H9 (cell line): ENCODE results near the gene BTBD3. TPM values are rescaled to one million over a fixed set of nuclear protein-coding genes. Genes with fewer than 3 reads are reported as not detected.

Source experiments
- DNase-seq: peaks from one replicate; pipeline ENCODE4 v3.0.0-alpha.2; 2017
- H2AFZ ChIP-seq: one replicate; pipeline ENCODE4 v1.6.1; 2013; ENCODE audit warnings: mild to moderate bottlenecking, low read length, control low read depth, moderate library complexity
- H2AK5ac ChIP-seq: 2 replicates; pipeline ENCODE4 v1.6.1; 2013; ENCODE audit warnings: low read length, control low read depth, mixed read lengths; ENCODE audit not compliant: insufficient read length
- H2BK120ac ChIP-seq: one replicate; pipeline ENCODE4 v1.6.1; 2013; ENCODE audit warnings: low read depth, mild to moderate bottlenecking, low read length, control low read depth, inconsistent platforms; ENCODE audit not compliant: poor library complexity, severe bottlenecking
- H2BK12ac ChIP-seq: 2 replicates; pipeline ENCODE4 v1.6.1; 2013; ENCODE audit warnings: low read length, control low read depth, mixed read lengths, low read depth; ENCODE audit not compliant: insufficient read length
- H2BK15ac ChIP-seq: 2 replicates; pipeline ENCODE4 v1.6.1; 2013; ENCODE audit warnings: low read depth, low read length, control low read depth
- H2BK20ac ChIP-seq: one replicate; pipeline ENCODE4 v1.6.1; 2013; ENCODE audit warnings: low read depth, mild to moderate bottlenecking, low read length, control low read depth, inconsistent platforms; ENCODE audit not compliant: poor library complexity, severe bottlenecking
- H2BK5ac ChIP-seq: 2 replicates; pipeline ENCODE4 v1.6.1; 2013; ENCODE audit warnings: low read length, control low read depth, mixed read lengths; ENCODE audit not compliant: insufficient read length
- H3K14ac ChIP-seq: 2 replicates; pipeline ENCODE4 v1.6.1; 2013; ENCODE audit warnings: low read length, control low read depth; ENCODE audit not compliant: insufficient read depth
- H3K18ac ChIP-seq: 2 replicates; pipeline ENCODE4 v1.6.1; 2013; ENCODE audit warnings: low read depth, mild to moderate bottlenecking, mixed read lengths, low read length, control low read depth; ENCODE audit not compliant: insufficient read length
- H3K23ac ChIP-seq: 2 replicates; pipeline ENCODE4 v1.6.1; 2013; ENCODE audit warnings: low read length, control low read depth, mixed read lengths, low read depth; ENCODE audit not compliant: insufficient read length
- H3K23me2 ChIP-seq: 2 replicates; pipeline ENCODE4 v1.6.1; 2013; ENCODE audit warnings: low read depth, mild to moderate bottlenecking, mixed read lengths, low read length, control low read depth; ENCODE audit not compliant: insufficient read length, poor library complexity, severe bottlenecking
- H3K27ac ChIP-seq: 2 replicates; pipeline ENCODE4 v1.5.1; 2013; ENCODE audit warnings: low read length, control low read depth, mixed read lengths, low read depth; ENCODE audit not compliant: insufficient read length
- H3K27me3 ChIP-seq: 2 replicates; pipeline ENCODE4 v1.6.1; 2013; ENCODE audit warnings: low read length, control low read depth, inconsistent platforms; ENCODE audit not compliant: insufficient read depth
- H3K4ac ChIP-seq: 2 replicates; pipeline ENCODE4 v1.6.1; 2013; ENCODE audit warnings: low read depth, mild to moderate bottlenecking, control low read depth, inconsistent platforms, low read length, moderate library complexity
- H3K4me1 ChIP-seq: 2 replicates; pipeline ENCODE4 v1.6.1; 2013; ENCODE audit warnings: low read length, control low read depth, inconsistent platforms; ENCODE audit not compliant: insufficient read depth
- H3K4me2 ChIP-seq: 2 replicates; pipeline ENCODE4 v1.6.1; 2013; ENCODE audit warnings: low read length, control low read depth, mixed read lengths; ENCODE audit not compliant: insufficient read length, insufficient read depth
- H3K56ac ChIP-seq: 2 replicates; pipeline ENCODE4 v1.6.1; 2013; ENCODE audit warnings: low read depth, mild to moderate bottlenecking, mixed read lengths, low read length, control low read depth; ENCODE audit not compliant: insufficient read length
- H3K79me1 ChIP-seq: 2 replicates; pipeline ENCODE4 v1.6.1; 2013; ENCODE audit warnings: low read depth, mild to moderate bottlenecking, moderate library complexity, low read length, control low read depth, inconsistent platforms; ENCODE audit not compliant: insufficient read depth, poor library complexity, severe bottlenecking
- H3K79me2 ChIP-seq: 2 replicates; pipeline ENCODE4 v1.6.1; 2013; ENCODE audit warnings: low read length, control low read depth, inconsistent platforms; ENCODE audit not compliant: insufficient read depth
- H3K9ac ChIP-seq: 2 replicates; pipeline ENCODE4 v1.6.1; 2013; ENCODE audit warnings: low read length, control low read depth, mixed read lengths; ENCODE audit not compliant: insufficient read length; ENCODE audit errors: extremely low read depth
- H3K9me3 ChIP-seq: one replicate; pipeline ENCODE4 v1.6.1; 2013; ENCODE audit warnings: low read depth, low read length, inconsistent platforms; ENCODE audit not compliant: control insufficient read depth
- H3T11ph ChIP-seq: one replicate; pipeline ENCODE4 v1.6.1; 2013; ENCODE audit warnings: mild to moderate bottlenecking, low read length, control low read depth, inconsistent platforms
- H4K20me1 ChIP-seq: one replicate; pipeline ENCODE4 v1.6.1; 2013; ENCODE audit not compliant: control insufficient read depth, insufficient read length, insufficient read depth
- H4K5ac ChIP-seq: 2 replicates; pipeline ENCODE4 v1.6.1; 2013; ENCODE audit warnings: low read depth, mild to moderate bottlenecking, mixed read lengths, low read length, control low read depth; ENCODE audit not compliant: insufficient read length
- H4K8ac ChIP-seq: replicated peaks from 2 replicates; pipeline ENCODE4 v1.6.1; 2013; ENCODE audit warnings: low read length, control low read depth, mixed read lengths, low read depth; ENCODE audit not compliant: insufficient read length
- H4K91ac ChIP-seq: 2 replicates; pipeline ENCODE4 v1.6.1; 2013; ENCODE audit warnings: low read depth, mild to moderate bottlenecking, moderate library complexity, mixed read lengths, low read length, control low read depth; ENCODE audit not compliant: insufficient read length
- H3K27ac Mint-ChIP-seq, 3 experiments: 2 replicates in 2 of 3; 3 replicates in 1 of 3; pipeline ENCODE4 v1.8.0; 2020 to 2021; ENCODE audit warnings: mixed read lengths in 3 of 3, mild to moderate bottlenecking in 1 of 3, moderate library complexity in 1 of 3
- H3K27me3 Mint-ChIP-seq: 2 replicates; pipeline ENCODE4 v1.8.0; 2021; ENCODE audit warnings: low read depth, mild to moderate bottlenecking, moderate library complexity, mixed read lengths
- H3K36me3 Mint-ChIP-seq, 3 experiments: 2 replicates in 2 of 3; 3 replicates in 1 of 3; pipeline ENCODE4 v1.8.0; 2020 to 2021; ENCODE audit warnings: low read depth in 3 of 3, mixed read lengths in 3 of 3; ENCODE audit not compliant: insufficient read depth in 1 of 3
- H3K4me1 Mint-ChIP-seq, 2 experiments: 2 replicates each; pipeline ENCODE4 v1.8.0; 2020; ENCODE audit warnings: mixed read lengths in 2 of 2
- H3K4me3 Mint-ChIP-seq, 2 experiments: 2 replicates in 1 of 2; 3 replicates in 1 of 2; pipeline ENCODE4 v1.8.0; 2020 to 2021; ENCODE audit warnings: mild to moderate bottlenecking in 2 of 2, mixed read lengths in 2 of 2, moderate library complexity in 1 of 2
- H3K9me3 Mint-ChIP-seq, 2 experiments: 2 replicates in 1 of 2; 3 replicates in 1 of 2; pipeline ENCODE4 v1.8.0; 2020; ENCODE audit warnings: mild to moderate bottlenecking in 2 of 2, mixed read lengths in 2 of 2, moderate library complexity in 1 of 2
- CTCF ChIP-seq: fragments of 200-600 bp; sonication (generic); conservative IDR thresholded peaks from 3 replicates; pipeline ENCODE4 v1.8.0; 2021; ENCODE audit warnings: antibody characterized with exemption, mild to moderate bottlenecking
- WGBS: extraction: QIAGEN DNeasy Blood & Tissue Kit; methylation state at CpG from one replicate; pipeline ENCODE4 v1.1.7; 2013; ENCODE audit warnings: missing lambda C conversion rate, low lambda C conversion rate, mixed read lengths; ENCODE audit not compliant: insufficient read length; ENCODE audit errors: extremely low coverage; 5-methylcytosine and 5-hydroxymethylcytosine counted together
- total RNA-seq: library from RNA; stranded (reverse); gene quantifications from 2 replicates; pipeline ENCODE4 v1.2.1, GENCODE V29; 2021

Gene BTBD3
- total RNA-seq, 1 experiment from 2014 or later = 62.1 TPM

DNA sequence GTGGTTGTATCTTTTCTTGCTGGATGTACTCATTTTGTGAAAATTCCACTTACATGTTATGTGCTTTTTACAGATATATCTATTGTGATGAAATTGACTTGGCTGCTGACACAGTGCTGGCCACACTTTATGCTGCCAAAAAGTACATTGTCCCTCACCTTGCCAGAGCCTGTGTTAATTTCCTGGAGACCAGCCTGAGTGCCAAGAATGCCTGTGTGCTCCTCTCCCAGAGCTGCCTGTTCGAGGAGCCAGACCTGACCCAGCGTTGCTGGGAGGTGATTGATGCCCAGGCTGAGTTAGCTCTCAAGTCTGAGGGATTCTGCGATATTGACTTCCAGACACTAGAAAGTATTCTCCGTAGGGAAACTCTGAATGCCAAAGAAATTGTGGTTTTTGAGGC is 4.9 kb downstream of the BTBD3 start:
- no peak overlapping the region for H2BK12ac ChIP-seq
- no peak overlapping the region for H4K91ac ChIP-seq
- DNase-seq = no peak
- no peak overlapping the region for H3T11ph ChIP-seq
- no peaks in the 10 kb centered on the region for H3K4me1 ChIP-seq
- H3K9me3 ChIP-seq = no peaks in the 10 kb centered on the region
- H3K23ac ChIP-seq = no peak overlapping the region
- H3K36me3 Mint-ChIP-seq = peaks cover 11 to 49% (median 27%) of the 10 kb centered on the region in 3 experiments; a peak in 6 of 7 replicates
- H3K14ac ChIP-seq = no peak overlapping the region
- no peak overlapping the region for H3K4me3 Mint-ChIP-seq
- H2AFZ ChIP-seq = no peak overlapping the region
- H3K4me2 ChIP-seq = no peak overlapping the region
- no peak overlapping the region for H2BK120ac ChIP-seq
- no peaks in the 10 kb centered on the region for H3K9me3 Mint-ChIP-seq
- no peak for TF ChIP-seq CTCF
- no peaks in the 10 kb centered on the region for H3K27me3 ChIP-seq
- H4K5ac ChIP-seq = no peak overlapping the region
- H2BK15ac ChIP-seq = no peak overlapping the region
- no peak overlapping the region for H3K9ac ChIP-seq
- H2BK5ac ChIP-seq = no peak overlapping the region
- no peaks in the 10 kb centered on the region for H3K79me2 ChIP-seq
- H3K27me3 Mint-ChIP-seq = no peaks in the 10 kb centered on the region
- H3K18ac ChIP-seq = no peak overlapping the region
- no peak overlapping the region for H3K27ac ChIP-seq
- H3K23me2 ChIP-seq = no peaks in the 10 kb centered on the region
- no peak overlapping the region for H3K56ac ChIP-seq
- H3K79me1 ChIP-seq = peaks cover 3% of the 10 kb centered on the region
- no peak overlapping the region for H3K4ac ChIP-seq
- H3K27ac Mint-ChIP-seq = no peak overlapping the region
- no peaks in the 10 kb centered on the region for H4K20me1 ChIP-seq
- H2BK20ac ChIP-seq = no peak overlapping the region
- H4K8ac ChIP-seq = no peak overlapping the region
- H3K4me1 Mint-ChIP-seq = peaks cover 17 to 25% of the 10 kb centered on the region in 2 experiments
- H2AK5ac ChIP-seq = no peak overlapping the region
- no CpG with 5 or more reads among the region's 4 CpGs for WGBS
